ENCODE measurements around the gene ARFGAP1.

Gene ARFGAP1

GRCh38 chr20:63286781-63287696, 14.4 kb downstream of the ARFGAP1 start:
- TF ChIP-seq CTCF (IDR thresholded peaks at IDR 0.05) = no peak
- Mint-ChIP-seq H3K36me3 (ENCODE audit: low read depth) (peaks cover 7% of the 10 kb centered on the region), H3K9me3 (no peaks in the 10 kb centered on the region), H3K27me3 (ENCODE audit: low read depth, poor library complexity) (no peaks in the 10 kb centered on the region), H3K27ac (no peak overlapping the region), H3K4me1 (no peaks in the 10 kb centered on the region), H3K4me3 (no peak overlapping the region)
- no peak for DNase-seq

- Mint-ChIP-seq H3K4me3 (no peak overlapping the region), H3K27me3 (ENCODE audit: low read depth, poor library complexity) (no peaks in the 10 kb centered on the region), H3K4me1 (no peaks in the 10 kb centered on the region), H3K27ac (no peak overlapping the region), H3K36me3 (ENCODE audit: low read depth) (peaks cover 7% of the 10 kb centered on the region), H3K9me3 (no peaks in the 10 kb centered on the region)
- no peak for TF ChIP-seq CTCF (IDR thresholded peaks at IDR 0.05)
- DNase-seq = no peak
These were observed 15.3 kb downstream of the ARFGAP1 start for GRCh38 chr20:63287697-63288580.

GRCh38 chr20:63288581-63289251, 16.1 kb downstream of the ARFGAP1 start:
- Mint-ChIP-seq H3K4me3 (no peak overlapping the region), H3K4me1 (no peaks in the 10 kb centered on the region), H3K9me3 (no peaks in the 10 kb centered on the region), H3K36me3 (ENCODE audit: low read depth) (peaks cover 6% of the 10 kb centered on the region), H3K27ac (no peak overlapping the region), H3K27me3 (ENCODE audit: low read depth, poor library complexity) (no peaks in the 10 kb centered on the region)
- DNase-seq = no peak
- no peak for TF ChIP-seq CTCF (IDR thresholded peaks at IDR 0.05)

- Mint-ChIP-seq H3K27ac (no peak overlapping the region), H3K27me3 (ENCODE audit: low read depth, poor library complexity) (no peaks in the 10 kb centered on the region), H3K4me1 (no peaks in the 10 kb centered on the region), H3K36me3 (ENCODE audit: low read depth) (no peaks in the 10 kb centered on the region), H3K4me3 (no peak overlapping the region), H3K9me3 (no peaks in the 10 kb centered on the region)
- no peak for DNase-seq
- TF ChIP-seq CTCF (IDR thresholded peaks at IDR 0.05) = no peak
These were observed 16.9 kb downstream of the ARFGAP1 start for GRCh38 chr20:63289311-63290135.

- H3K36me3 Mint-ChIP-seq (ENCODE audit: low read depth) = no peaks in the 10 kb centered on the region
- no peak for DNase-seq
- TF ChIP-seq CTCF (IDR thresholded peaks at IDR 0.05) = no peak
- no peaks in the 10 kb centered on the region for H3K9me3 Mint-ChIP-seq
- H3K27ac Mint-ChIP-seq = no peak overlapping the region
- no peak overlapping the region for H3K4me3 Mint-ChIP-seq
- peaks cover 6% of the 10 kb centered on the region for H3K27me3 Mint-ChIP-seq (ENCODE audit: low read depth, poor library complexity)
- peaks cover 2% of the 10 kb centered on the region for H3K4me1 Mint-ChIP-seq
These were observed 17.6 kb downstream of the ARFGAP1 start for GRCh38 chr20:63290136-63290676.
